Measurements from ENCODE around the gene ST8SIA2.

Gene ST8SIA2

GRCh38 chr15:92499731-92500530 lies 106.2 kb downstream of the ST8SIA2 start:
- DNase-seq: no peak

DNA sequence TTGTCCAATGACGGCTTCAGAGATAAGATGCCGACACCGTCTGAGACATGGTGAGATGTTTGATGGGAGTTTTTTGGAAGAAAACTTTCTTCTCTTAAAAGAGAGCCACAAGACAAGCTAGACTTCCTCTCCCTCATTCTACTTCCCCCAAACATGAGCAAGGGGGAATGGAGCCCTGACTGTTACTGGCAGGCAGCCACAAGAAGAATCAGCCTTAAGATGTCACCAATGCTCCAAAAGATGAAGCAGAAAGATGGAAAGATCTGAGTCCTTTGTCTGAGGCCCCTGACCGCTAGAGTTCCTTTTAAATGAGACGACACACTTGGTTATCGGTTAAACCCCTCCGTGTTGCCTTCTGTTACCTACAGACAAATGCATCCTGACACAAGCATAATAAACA lies 108.7 kb downstream of the ST8SIA2 start:
- no peak for DNase-seq

DNA sequence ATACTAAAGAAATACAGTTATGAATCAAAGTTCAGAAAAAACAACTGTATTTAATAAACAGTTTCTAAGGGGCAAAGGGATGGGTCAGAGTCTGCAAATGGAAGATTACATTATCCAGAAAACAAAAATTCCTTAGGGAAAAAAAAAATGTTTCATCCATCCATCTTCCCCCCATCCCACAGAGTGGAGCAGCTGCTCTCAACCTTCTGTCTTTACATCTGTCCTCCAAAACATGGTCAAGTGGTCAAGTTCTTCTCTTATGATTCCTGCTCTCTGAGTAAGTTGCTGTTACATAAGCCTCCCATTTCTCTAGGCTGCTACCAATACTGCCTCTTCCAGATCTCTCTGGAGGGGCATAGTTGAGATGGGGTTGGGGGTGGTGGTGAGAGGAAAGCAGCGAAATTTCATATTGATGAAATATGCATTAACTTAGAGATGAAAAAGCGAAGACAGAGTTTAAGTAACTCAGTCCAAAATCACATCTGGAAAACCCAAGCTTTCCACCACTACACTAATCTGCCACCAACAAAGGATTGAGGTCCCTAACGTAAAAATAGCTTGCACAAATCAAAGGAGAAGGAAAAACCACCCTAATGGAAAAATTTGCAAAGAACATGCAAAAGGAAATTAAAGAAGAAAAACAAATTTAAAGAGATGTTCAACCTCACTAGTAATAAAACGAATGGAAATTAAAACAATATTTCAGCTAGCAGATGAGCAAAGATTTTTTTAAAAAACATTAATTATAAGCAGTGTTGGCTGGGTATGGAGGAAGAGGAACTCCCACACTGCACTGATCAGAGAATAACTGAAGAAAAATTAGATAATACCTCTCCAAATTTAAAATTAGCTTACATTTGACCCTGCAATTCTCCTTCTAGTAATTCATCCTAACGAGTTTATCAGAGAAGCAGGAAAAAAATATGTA lies 109.5 kb downstream of the ST8SIA2 start:
- no peak for DNase-seq

DNA sequence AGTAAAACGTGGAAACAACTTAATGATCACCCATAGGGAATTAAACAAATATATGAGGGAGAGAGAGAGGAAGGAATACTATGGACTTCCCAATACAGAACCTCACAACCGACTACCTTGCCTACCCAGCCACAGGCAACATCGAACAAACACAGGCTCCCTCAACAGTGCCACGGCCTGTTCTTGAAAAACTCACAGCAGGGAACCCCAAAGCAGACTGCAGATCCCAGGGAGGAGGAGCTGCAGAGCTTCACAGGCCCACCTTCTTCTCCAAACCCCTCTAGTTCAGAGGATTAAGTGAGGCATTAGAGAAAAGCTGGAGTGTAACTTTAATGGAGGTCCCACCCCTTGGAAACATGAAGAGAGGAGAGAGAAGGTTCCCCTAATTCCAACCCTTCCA lies 110.2 kb downstream of the ST8SIA2 start:
- no peak for DNase-seq

- DNase-seq: no peak
Observed at GRCh38 chr15:92505611-92506010, 111.9 kb downstream of the ST8SIA2 start.

DNA sequence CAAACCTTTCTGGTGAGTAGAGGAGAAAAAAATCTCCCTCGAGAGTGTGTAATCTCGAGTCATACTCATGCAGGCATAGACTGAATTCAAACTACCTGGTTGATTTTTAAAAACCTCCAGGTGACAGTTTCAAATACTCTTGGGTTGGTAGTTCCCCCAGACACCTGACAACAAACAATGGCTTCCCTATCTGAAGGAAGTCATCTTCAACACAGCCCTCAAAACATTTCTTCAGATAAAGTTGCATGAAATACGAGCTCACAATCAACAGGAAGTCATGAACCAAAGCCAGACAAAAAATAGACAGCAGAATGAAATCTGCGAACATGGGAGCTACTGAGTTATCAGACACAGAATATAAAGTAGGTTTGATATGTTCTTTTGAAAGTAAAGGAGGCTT lies 112.8 kb downstream of the ST8SIA2 start:
- DNase-seq: no peak

DNA sequence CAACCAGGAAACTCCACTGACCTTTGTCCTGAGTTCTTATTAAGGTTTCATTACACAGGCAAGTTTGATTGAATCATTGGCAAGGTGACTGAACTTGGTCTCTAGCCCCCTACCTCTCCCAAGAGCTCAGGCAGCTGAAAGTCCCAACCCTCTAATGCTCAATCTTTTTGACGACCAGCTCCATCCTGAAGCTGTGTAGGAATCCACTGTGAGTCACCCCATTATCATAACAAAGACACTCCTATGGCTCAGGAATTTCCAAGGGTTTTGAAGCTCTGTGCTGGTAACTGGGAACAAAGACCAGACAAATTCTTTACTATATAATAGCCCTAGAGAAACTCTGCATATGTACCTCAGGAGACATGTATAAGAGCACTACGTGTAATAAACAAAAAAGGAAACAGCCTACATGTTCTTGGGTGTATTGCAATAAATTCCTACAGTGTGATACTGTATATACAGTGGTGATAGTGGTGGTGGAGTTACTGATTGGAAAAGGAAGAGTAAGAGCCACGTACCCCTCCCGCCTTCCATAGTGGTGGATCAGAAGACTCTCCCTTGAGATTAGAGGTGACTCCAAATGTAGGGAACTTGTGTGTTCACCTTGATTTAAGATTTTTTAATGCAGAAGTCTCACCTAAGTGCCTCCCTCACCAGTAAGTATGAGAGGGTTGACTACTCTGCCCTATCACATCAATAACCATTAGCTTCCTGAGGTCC lies 116.6 kb downstream of the ST8SIA2 start:
- DNase-seq: no peak
